ENCODE results near the gene SH3YL1.

DNA sequence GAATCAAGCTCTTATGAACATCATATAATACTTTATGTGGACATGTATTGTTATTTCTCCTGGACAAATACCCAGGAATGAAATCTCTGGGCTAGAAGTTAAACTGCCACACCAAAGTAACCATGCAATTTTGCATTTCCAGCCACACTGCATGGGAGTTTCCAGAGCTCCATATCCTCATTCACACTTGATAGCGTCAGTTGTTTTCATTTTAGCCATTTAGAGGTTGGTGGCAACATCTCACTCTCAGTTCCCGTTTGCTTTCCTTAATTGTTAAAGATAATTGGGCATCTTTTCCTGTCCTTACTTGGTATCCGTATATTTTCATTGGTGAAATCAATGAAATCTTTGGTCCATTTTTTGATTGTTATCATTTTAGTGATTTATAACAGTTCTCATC, 47.8 kb downstream of the SH3YL1 start:
- TF ChIP-seq, protein P1, sequence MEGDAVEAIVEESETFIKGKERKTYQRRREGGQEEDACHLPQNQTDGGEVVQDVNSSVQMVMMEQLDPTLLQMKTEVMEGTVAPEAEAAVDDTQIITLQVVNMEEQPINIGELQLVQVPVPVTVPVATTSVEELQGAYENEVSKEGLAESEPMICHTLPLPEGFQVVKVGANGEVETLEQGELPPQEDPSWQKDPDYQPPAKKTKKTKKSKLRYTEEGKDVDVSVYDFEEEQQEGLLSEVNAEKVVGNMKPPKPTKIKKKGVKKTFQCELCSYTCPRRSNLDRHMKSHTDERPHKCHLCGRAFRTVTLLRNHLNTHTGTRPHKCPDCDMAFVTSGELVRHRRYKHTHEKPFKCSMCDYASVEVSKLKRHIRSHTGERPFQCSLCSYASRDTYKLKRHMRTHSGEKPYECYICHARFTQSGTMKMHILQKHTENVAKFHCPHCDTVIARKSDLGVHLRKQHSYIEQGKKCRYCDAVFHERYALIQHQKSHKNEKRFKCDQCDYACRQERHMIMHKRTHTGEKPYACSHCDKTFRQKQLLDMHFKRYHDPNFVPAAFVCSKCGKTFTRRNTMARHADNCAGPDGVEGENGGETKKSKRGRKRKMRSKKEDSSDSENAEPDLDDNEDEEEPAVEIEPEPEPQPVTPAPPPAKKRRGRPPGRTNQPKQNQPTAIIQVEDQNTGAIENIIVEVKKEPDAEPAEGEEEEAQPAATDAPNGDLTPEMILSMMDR (IDR thresholded peaks at IDR 0.05) = no peak
- no peak for TF ChIP-seq POLR2AphosphoS5 (IDR thresholded peaks at IDR 0.05; ENCODE audit: low read depth, low read length)

Measured in Panc1 (cell line).